HepG2 (cell line): Measurements from ENCODE around the gene RNASE8. TPM values are rescaled to one million over a fixed set of nuclear protein-coding genes. Genes with fewer than 3 reads are reported as not detected.

Source experiments
- BCL3 ChIP-seq: sonication (generic); formaldehyde crosslinking; IDR thresholded peaks from 2 replicates; pipeline ENCODE4 v1.5.1; 2020; ENCODE audit warnings: mild to moderate bottlenecking, missing genetic modification reagents, moderate library complexity
- CREB1 ChIP-seq, 2 experiments: fragments of 450-650 bp in 1 of 2; IDR thresholded peaks; 2 replicates each; pipeline ENCODE4 v1.6.1; 2016 to 2017; ENCODE audit warnings: control low read depth in 1 of 2, mild to moderate bottlenecking in 1 of 2, missing compliant biosample characterization in 1 of 2, missing genetic modification characterization in 1 of 2
- ELK4 ChIP-seq: sonication (generic); formaldehyde crosslinking; IDR thresholded peaks from 2 replicates; pipeline ENCODE4 v1.9.0; 2021; ENCODE audit warnings: missing genetic modification reagents, borderline replicate concordance
- HNF4G ChIP-seq, 2 experiments: sonication (generic) in 1 of 2; formaldehyde crosslinking in 1 of 2; IDR thresholded peaks; 2 replicates each; pipeline versions ENCODE4 v1.4.0 to v1.6.1; 2011 to 2020; ENCODE audit warnings: borderline replicate concordance in 2 of 2, low read depth in 2 of 2, mild to moderate bottlenecking in 2 of 2, low read length in 1 of 2, missing genetic modification reagents in 1 of 2, moderate library complexity in 1 of 2
- NBN ChIP-seq: fragments of 450-650 bp; conservative IDR thresholded peaks from 2 replicates; pipeline ENCODE4 v1.6.1; 2017
- NONO ChIP-seq, 2 experiments: fragments of 450-650 bp in 1 of 2; sonication (generic) in 1 of 2; formaldehyde crosslinking in 1 of 2; IDR thresholded peaks in 1 of 2; conservative IDR thresholded peaks in 1 of 2; 2 replicates each; pipeline versions ENCODE4 v1.6.1 to v1.8.0; 2017 to 2022; ENCODE audit warnings: mild to moderate bottlenecking in 1 of 2, missing genetic modification reagents in 1 of 2, moderate library complexity in 1 of 2
- NR2F1 ChIP-seq, 2 experiments: fragments of 450-650 bp in 1 of 2; formaldehyde crosslinking in 1 of 2; IDR thresholded peaks; 2 replicates each; pipeline versions ENCODE4 v1.5.0 to v1.6.1; 2016 to 2020; ENCODE audit warnings: mild to moderate bottlenecking in 1 of 2, missing compliant biosample characterization in 1 of 2, missing genetic modification reagents in 1 of 2, moderate library complexity in 1 of 2
- PHF20 ChIP-seq: sonication (generic); formaldehyde crosslinking; IDR thresholded peaks from 2 replicates; pipeline ENCODE4 v1.5.0; 2020; ENCODE audit warnings: mild to moderate bottlenecking, missing genetic modification reagents
- POGZ ChIP-seq: sonication (generic); formaldehyde crosslinking; IDR thresholded peaks from 2 replicates; pipeline ENCODE4 v1.4.0; 2020; ENCODE audit warnings: mild to moderate bottlenecking, missing genetic modification reagents
- SP5 ChIP-seq: IDR thresholded peaks from 2 replicates; pipeline ENCODE4 v1.6.1; 2016; ENCODE audit warnings: low read depth, borderline replicate concordance
- TAF15 ChIP-seq: fragments of 200-400 bp; formaldehyde crosslinking; IDR thresholded peaks from one replicate; pipeline ENCODE4 v1.6.1; 2018; ENCODE audit warnings: mild to moderate bottlenecking, low read depth, low read length; ENCODE audit not compliant: poor library complexity, severe bottlenecking
- TBX2 ChIP-seq: sonication (generic); formaldehyde crosslinking; IDR thresholded peaks from 2 replicates; pipeline ENCODE4 v1.5.0; 2020; ENCODE audit warnings: missing genetic modification reagents, mild to moderate bottlenecking, borderline replicate concordance
- USF2 ChIP-seq, 2 experiments: sonication (generic) in 1 of 2; formaldehyde crosslinking in 1 of 2; IDR thresholded peaks; 2 replicates each; pipeline versions ENCODE4 v1.5.1 to v1.6.1; 2011 to 2020; ENCODE audit warnings: borderline replicate concordance in 1 of 2, low read depth in 1 of 2, low read length in 1 of 2, mild to moderate bottlenecking in 1 of 2, missing genetic modification reagents in 1 of 2, moderate library complexity in 1 of 2
- ZKSCAN5 ChIP-seq: sonication (generic); formaldehyde crosslinking; IDR thresholded peaks from 2 replicates; pipeline ENCODE4 v1.5.1; 2020; ENCODE audit warnings: mild to moderate bottlenecking, missing genetic modification reagents
- ZNF24 ChIP-seq: fragments of 450-650 bp; IDR thresholded peaks from 2 replicates; pipeline ENCODE4 v1.6.1; 2017; ENCODE audit warnings: antibody characterized with exemption, mild to moderate bottlenecking
- ZNF549 ChIP-seq: sonication (generic); formaldehyde crosslinking; IDR thresholded peaks from 2 replicates; pipeline ENCODE4 v1.5.0; 2020; ENCODE audit warnings: missing genetic modification reagents
- ZNF639 ChIP-seq: conservative IDR thresholded peaks from 2 replicates; pipeline ENCODE4 v1.6.1; 2018; ENCODE audit warnings: missing genetic modification reagents
- polyA plus RNA-seq, 8 experiments: library from polyadenylated mRNA; depleted of rRNA in 3 of 8; stranded (reverse) in 7 of 8; unstranded in 1 of 8; fragments of >200 nt; fragmentation: Illumina TruSeq in 4 of 8; extraction: Trizol in 4 of 8; gene quantifications; 2 replicates each; pipeline versions ENCODE4 v1.2.1 to v1.2.3, GENCODE V29; 2011 to 2016; ENCODE audit warnings: low read depth in 4 of 8, missing spikeins in 1 of 8, mixed read lengths in 1 of 8; ENCODE audit not compliant: insufficient read depth in 1 of 8
- total RNA-seq, 5 experiments: library from RNA; depleted of rRNA; stranded (reverse); fragments of >200 nt; fragmentation: Illumina TruSeq; extraction: Trizol; gene quantifications; 2 replicates each; pipeline ENCODE4 v1.2.3, GENCODE V29; 2016; ENCODE audit warnings: low read depth in 1 of 5

The RNASE8 gene
- total and polyA plus RNA-seq, 2 of the 13 experiments (the other 11 are each of a cell fraction or from before 2014, with no cell fraction given) = not detected

- TF ChIP-seq BCL3 (CRISPR knock-in tag) (no peak), SP5 (CRISPR knock-in tag) (peak; percentile 27; the same call in 1 of the 2 replicates), ZNF24 (no peak), PHF20 (CRISPR knock-in tag) (peak; percentile 33; the same call in 1 of the 2 replicates), NR2F1 (CRISPR knock-in tag; IDR thresholded peaks at IDR 0.05) (peak in 1 of 2 experiments; percentile 68; a peak in 2 of 4 replicates), NBN (no peak), CREB1 (IDR thresholded peaks at IDR 0.05) (peak; percentile 86), CREB1 (CRISPR knock-in tag; IDR thresholded peaks at IDR 0.05) (peak; percentile 47; the same call in 1 of the 2 replicates), ZKSCAN5 (CRISPR knock-in tag) (no peak), POGZ (peak; percentile 53), TBX2 (no peak; the same call in 1 of the 2 replicates), ELK4 (CRISPR knock-in tag) (no peak), ZNF639 (CRISPR knock-in tag) (no peak), HNF4G (IDR thresholded peaks at IDR 0.05; ENCODE audit: borderline replicate concordance, low read depth, low read length) (0 out of 2 replicates have a peak, but pooled peaks have one; percentile 1), HNF4G (CRISPR knock-in tag; IDR thresholded peaks at IDR 0.05; ENCODE audit: borderline replicate concordance, low read depth) (0 out of 2 replicates have a peak, but pooled peaks have one; percentile 52), ZNF549 (CRISPR knock-in tag) (no peak), USF2 (IDR thresholded peaks at IDR 0.05; ENCODE audit: low read depth, low read length) (no peak), USF2 (CRISPR knock-in tag; IDR thresholded peaks at IDR 0.05; ENCODE audit: borderline replicate concordance) (no peak; the same call in 1 of the 2 replicates), NONO (IDR thresholded peaks at IDR 0.05) (no peak), NONO (CRISPR knock-in tag; conservative IDR thresholded peaks at IDR 0.05) (peak; percentile 83; the same call in 1 of the 2 replicates), TAF15 (no peak)
Measured at GRCh38 chr14:21106498-21107282, 49.1 kb downstream of the RNASE8 start (continued).
